Stomach (tissue), 4 donors: ENCODE results near the gene DZANK1.

Source experiments
- CTCF ChIP-seq, 7 experiments: fragments of 450-650 bp in 4 of 7; fragments of 200-600 bp in 3 of 7; sonication (generic) in 3 of 7; IDR thresholded peaks; one replicate each; pipeline ENCODE4 v1.5.1; 2016 to 2019; ENCODE audit warnings: antibody characterized with exemption in 7 of 7, control low read depth in 2 of 7, mild to moderate bottlenecking in 1 of 7
- POLR2A ChIP-seq, 4 donors: fragments of 450-650 bp; IDR thresholded peaks; one replicate each; pipeline ENCODE4 v1.6.1; 2016; ENCODE audit warnings: antibody characterized with exemption in 4 of 4, control low read depth in 2 of 4, mild to moderate bottlenecking in 1 of 4, moderate library complexity in 1 of 4

GRCh38 chr20:18506744-18507143, 39.9 kb upstream of the DZANK1 start:
- TF ChIP-seq CTCF (IDR thresholded peaks at IDR 0.05) = no peak
- no peak for TF ChIP-seq POLR2A (IDR thresholded peaks at IDR 0.05)
